Measurements from ENCODE around the gene PAEP. TPM values are rescaled to one million over a fixed set of nuclear protein-coding genes. Genes with fewer than 3 reads are reported as not detected.

The PAEP gene
- total RNA-seq, 4 donors from 2014 or later = not detected

- TF ChIP-seq, protein P1, sequence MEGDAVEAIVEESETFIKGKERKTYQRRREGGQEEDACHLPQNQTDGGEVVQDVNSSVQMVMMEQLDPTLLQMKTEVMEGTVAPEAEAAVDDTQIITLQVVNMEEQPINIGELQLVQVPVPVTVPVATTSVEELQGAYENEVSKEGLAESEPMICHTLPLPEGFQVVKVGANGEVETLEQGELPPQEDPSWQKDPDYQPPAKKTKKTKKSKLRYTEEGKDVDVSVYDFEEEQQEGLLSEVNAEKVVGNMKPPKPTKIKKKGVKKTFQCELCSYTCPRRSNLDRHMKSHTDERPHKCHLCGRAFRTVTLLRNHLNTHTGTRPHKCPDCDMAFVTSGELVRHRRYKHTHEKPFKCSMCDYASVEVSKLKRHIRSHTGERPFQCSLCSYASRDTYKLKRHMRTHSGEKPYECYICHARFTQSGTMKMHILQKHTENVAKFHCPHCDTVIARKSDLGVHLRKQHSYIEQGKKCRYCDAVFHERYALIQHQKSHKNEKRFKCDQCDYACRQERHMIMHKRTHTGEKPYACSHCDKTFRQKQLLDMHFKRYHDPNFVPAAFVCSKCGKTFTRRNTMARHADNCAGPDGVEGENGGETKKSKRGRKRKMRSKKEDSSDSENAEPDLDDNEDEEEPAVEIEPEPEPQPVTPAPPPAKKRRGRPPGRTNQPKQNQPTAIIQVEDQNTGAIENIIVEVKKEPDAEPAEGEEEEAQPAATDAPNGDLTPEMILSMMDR (IDR thresholded peaks at IDR 0.05; ENCODE audit: low read depth) = no peak
Observed at GRCh38 chr9:135587658-135588057, 26.1 kb downstream of the PAEP start.

GRCh38 chr9:135588371-135588770 is 26.8 kb downstream of the PAEP start:
- TF ChIP-seq, protein P1 (IDR thresholded peaks at IDR 0.05; ENCODE audit: low read depth) = no peak

GRCh38 chr9:135588886-135589595 is 27.5 kb downstream of the PAEP start:
- TF ChIP-seq, protein P1 (IDR thresholded peaks at IDR 0.05; ENCODE audit: low read depth) = no peak

GRCh38 chr9:135589596-135590485 is 28.3 kb downstream of the PAEP start:
- TF ChIP-seq, protein P1 (IDR thresholded peaks at IDR 0.05; ENCODE audit: low read depth) = no peak

DNA sequence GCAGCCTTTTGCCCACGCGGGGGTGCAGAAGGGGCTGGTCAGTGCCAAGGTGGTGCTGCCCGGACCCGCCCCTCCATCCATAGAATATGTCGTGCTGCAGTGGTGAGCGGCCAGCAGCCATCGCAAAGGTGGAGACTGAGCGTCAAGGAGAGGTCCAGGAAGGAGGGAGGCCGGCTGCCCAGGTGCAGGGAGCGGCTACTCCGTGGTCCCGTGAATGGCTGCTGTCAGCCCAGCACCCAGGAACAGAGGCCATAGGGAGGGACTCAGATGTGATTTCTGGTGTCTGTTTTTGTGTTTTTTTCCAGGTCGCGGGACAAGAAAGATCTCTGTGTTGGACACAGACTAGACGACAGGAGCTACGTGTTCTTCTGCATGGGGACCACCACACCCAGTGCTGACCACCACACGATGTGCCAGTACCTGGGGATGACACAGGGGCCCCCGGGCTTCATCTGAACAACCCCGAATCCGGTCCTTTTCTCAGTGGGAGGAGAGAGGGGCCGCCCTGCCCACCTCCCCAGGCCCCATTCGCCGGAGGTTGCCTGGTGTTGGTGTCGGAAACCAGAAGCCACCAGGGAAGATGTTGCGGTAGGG is 29.0 kb downstream of the PAEP start:
- TF ChIP-seq, protein P1 (IDR thresholded peaks at IDR 0.05; ENCODE audit: low read depth) = no peak

DNA sequence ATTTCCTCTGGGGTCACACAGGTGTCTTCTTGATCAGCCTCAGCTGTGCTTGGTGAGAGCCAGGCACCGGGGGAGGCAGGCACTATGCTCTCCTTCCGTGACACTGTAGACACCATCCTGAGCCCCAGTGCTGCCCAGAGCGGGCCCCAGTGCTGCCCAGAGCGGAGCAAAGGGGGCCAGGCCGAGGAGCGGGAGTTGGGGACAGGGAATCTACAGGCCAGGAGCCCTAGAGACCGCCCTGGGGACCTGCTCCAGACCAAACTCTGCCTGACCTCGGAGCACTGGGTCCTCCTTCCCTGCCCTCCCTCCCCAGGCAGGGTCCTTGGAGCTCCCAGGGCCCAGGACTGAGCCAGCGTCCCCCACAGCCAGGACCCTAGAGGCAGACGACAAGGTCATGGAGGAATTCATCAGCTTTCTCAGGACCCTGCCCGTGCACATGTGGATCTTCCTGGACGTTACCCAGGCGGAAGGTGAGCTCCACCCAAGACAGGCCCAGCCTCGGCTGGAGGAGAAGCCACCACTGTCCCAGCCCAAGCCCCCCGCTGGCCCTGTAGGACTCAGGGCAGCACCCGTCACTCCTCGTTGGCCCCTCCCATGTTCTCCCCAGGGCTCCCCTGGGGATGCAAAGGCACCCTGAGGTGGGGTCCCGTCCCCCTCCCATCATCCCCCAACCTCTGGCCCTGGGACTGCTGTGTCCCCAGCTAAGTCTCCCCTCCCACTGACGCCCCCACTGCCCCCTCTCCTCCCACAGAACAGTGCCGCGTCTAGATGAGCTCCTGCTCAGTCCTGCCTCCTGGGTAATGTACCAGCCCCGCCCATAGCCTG is 30.2 kb downstream of the PAEP start:
- TF ChIP-seq, protein P1 (IDR thresholded peaks at IDR 0.05; ENCODE audit: low read depth) = no peak
